MCF 10A (cell line): Measurements from ENCODE around the gene ACOT11. TPM values are rescaled to one million over a fixed set of nuclear protein-coding genes. Genes with fewer than 3 reads are reported as not detected.
A peak's percentile ranks its signal among the peaks of the same experiment; 100 is the strongest.

ENCODE experiments used
- BruUV-seq: library from RNA; stranded (reverse); fragments of 400-500 nt; replicated peaks from 2 replicates; lab custom pipeline; 2021; lab: Mats Ljungman, UMichigan
- CTCF ChIA-PET: fragments of 300-600 bp; sonication (Branson Sonifier 250); formaldehyde crosslinking; extraction: SDS; loops from one replicate; lab custom pipeline; 2021; ENCODE audit warnings: antibody characterized with exemption, inconsistent platforms; lab: Yijun Ruan, JAX
- POLR2A ChIA-PET: fragments of 300-600, 350-650 bp; sonication (Branson Sonifier 250); formaldehyde crosslinking; extraction: SDS; loops from one replicate; lab custom pipeline; 2020; ENCODE audit warnings: antibody characterized with exemption, inconsistent platforms; lab: Yijun Ruan, JAX
- DNase-seq: peaks from one replicate; pipeline ENCODE4 v3.0.0-alpha.2; 2018; ENCODE audit not compliant: unreplicated experiment
- H3K27ac Mint-ChIP-seq: one replicate; pipeline ENCODE4 v1.8.0; 2022; ENCODE audit warnings: mild to moderate bottlenecking, low read depth, mixed read lengths; ENCODE audit not compliant: unreplicated experiment
- H3K27me3 Mint-ChIP-seq: one replicate; pipeline ENCODE4 v1.8.0; 2022; ENCODE audit warnings: mixed read lengths; ENCODE audit not compliant: insufficient read depth, unreplicated experiment
- H3K36me3 Mint-ChIP-seq: one replicate; pipeline ENCODE4 v1.8.0; 2022; ENCODE audit warnings: mild to moderate bottlenecking, moderate library complexity, mixed read lengths; ENCODE audit not compliant: insufficient read depth, unreplicated experiment
- H3K4me1 Mint-ChIP-seq: one replicate; pipeline ENCODE4 v1.8.0; 2022; ENCODE audit warnings: mixed read lengths; ENCODE audit not compliant: insufficient read depth, unreplicated experiment
- H3K4me3 Mint-ChIP-seq: one replicate; pipeline ENCODE4 v1.8.0; 2022; ENCODE audit warnings: mild to moderate bottlenecking, moderate library complexity, mixed read lengths; ENCODE audit not compliant: unreplicated experiment
- H3K9me3 Mint-ChIP-seq: one replicate; pipeline ENCODE4 v1.8.0; 2022; ENCODE audit warnings: mixed read lengths; ENCODE audit not compliant: unreplicated experiment
- CTCF ChIP-seq: fragments of 200-600 bp; IDR thresholded peaks from one replicate; pipeline ENCODE4 v1.8.0; 2022; ENCODE audit warnings: antibody characterized with exemption, mild to moderate bottlenecking; ENCODE audit not compliant: unreplicated experiment
- intact Hi-C: fragments of 100-400 bp; cut with micrococcal nuclease; formaldehyde crosslinking; loops from 2 replicates; pipeline ENCODE4 v1.14.1; 2022
- total RNA-seq: library from RNA; stranded (reverse); gene quantifications from 2 replicates; pipeline ENCODE4 v1.2.3, GENCODE V29; 2022

The ACOT11 gene
- total RNA-seq, 1 experiment from 2014 or later: 5.3 TPM

- Mint-ChIP-seq H3K4me1 (no peaks in the 10 kb centered on the region), H3K27ac (no peak overlapping the region), H3K36me3 (no peaks in the 10 kb centered on the region), H3K4me3 (peak overlapping the region; percentile 59), H3K27me3 (no peaks in the 10 kb centered on the region), H3K9me3 (no peaks in the 10 kb centered on the region)
- intact Hi-C loops: no loop called here
- no TSS peak for BruUV-seq
- peak; percentile 23 for DNase-seq
- ChIA-PET CTCF (interaction anchor here (0.6 to 2.5 kb wide), 14 partner anchors 10 to 418 kb away, joined by 3 to 13 read pairs (median 4); partner anchors contain the start of gene TTC22), POLR2A (interaction anchor here (0.6 to 2.1 kb wide), 2 partner anchors 10 to 332 kb away, joined by 3 to 12 read pairs; no protein-coding TSS in a partner anchor)
- TF ChIP-seq CTCF: peak; percentile 16
Observed at GRCh38 chr1:54499360-54500106, 48.5 kb upstream of the ACOT11 start.

- BruUV-seq: no TSS peak
- no peak for DNase-seq
- Mint-ChIP-seq H3K4me1 (no peaks in the 10 kb centered on the region), H3K9me3 (no peaks in the 10 kb centered on the region), H3K4me3 (no peak overlapping the region), H3K36me3 (no peaks in the 10 kb centered on the region), H3K27me3 (no peaks in the 10 kb centered on the region), H3K27ac (no peak overlapping the region)
- intact Hi-C loops: no loop called here
- CTCF ChIA-PET: interaction anchor here (0.6 to 2.5 kb wide), 11 partner anchors 10 to 418 kb away, joined by 3 to 13 read pairs (median 5); partner anchors contain the start of gene TTC22
- POLR2A ChIA-PET: interaction anchor here (0.6 to 2.1 kb wide), 2 partner anchors 11 to 332 kb away, joined by 3 to 12 read pairs; no protein-coding TSS in a partner anchor
- no peak for TF ChIP-seq CTCF
Observed at GRCh38 chr1:54500107-54500431, 48.0 kb upstream of the ACOT11 start.

- no TSS peak for BruUV-seq
- Mint-ChIP-seq H3K4me3 (no peak overlapping the region), H3K27ac (no peak overlapping the region), H3K27me3 (no peaks in the 10 kb centered on the region), H3K4me1 (no peaks in the 10 kb centered on the region), H3K9me3 (no peaks in the 10 kb centered on the region), H3K36me3 (no peaks in the 10 kb centered on the region)
- intact Hi-C loops: no loop called here
- CTCF ChIA-PET: interaction anchor here (0.6 kb wide), 1 partner anchor 433 kb away, joined by 4 read pairs; no protein-coding TSS in a partner anchor
- DNase-seq: no peak
- POLR2A ChIA-PET: no interaction called here
- TF ChIP-seq CTCF: no peak
Observed at GRCh38 chr1:54501849-54502248, 46.2 kb upstream of the ACOT11 start.

- no peaks in the 10 kb centered on the region for H3K9me3 Mint-ChIP-seq
- no peak overlapping the region for H3K27ac Mint-ChIP-seq
- no peaks in the 10 kb centered on the region for H3K4me1 Mint-ChIP-seq
- no peak for DNase-seq
- POLR2A ChIA-PET: no interaction called here
- H3K4me3 Mint-ChIP-seq: no peak overlapping the region
- no peaks in the 10 kb centered on the region for H3K36me3 Mint-ChIP-seq
- intact Hi-C loops: no loop called here
- CTCF ChIA-PET: interaction anchor here (0.6 kb wide), 2 partner anchors 214 to 433 kb away, joined by 3 to 4 read pairs; no protein-coding TSS in a partner anchor
- BruUV-seq: no TSS peak
- no peaks in the 10 kb centered on the region for H3K27me3 Mint-ChIP-seq
- no peak for TF ChIP-seq CTCF
Observed at GRCh38 chr1:54502342-54502741, 45.7 kb upstream of the ACOT11 start.
